Right atrium auricular region (tissue), 2 donors: ENCODE measurements around the gene WDHD1. TPM values are rescaled to one million over a fixed set of nuclear protein-coding genes. Genes with fewer than 3 reads are reported as not detected.
A peak's percentile ranks its signal among the peaks of the same experiment; 100 is the strongest.

Experiments used
- DNase-seq: peaks from one replicate; pipeline ENCODE4 v3.0.0-alpha.2; 2019; ENCODE audit warnings: low spot score
- H3K27ac ChIP-seq, 2 donors: fragments of 200-600 bp; sonication (generic); 1 replicate in 1 of 2; 2 replicates in 1 of 2; pipeline ENCODE4 v1.5.1; 2016 to 2019
- H3K27me3 ChIP-seq, 2 donors: fragments of 200-600 bp; sonication (generic); one replicate each; pipeline versions ENCODE4 v1.5.1 to v1.6.0; 2017 to 2019
- H3K36me3 ChIP-seq: fragments of 200-600 bp; sonication (generic); one replicate; pipeline ENCODE4 v1.5.1; 2016
- H3K4me1 ChIP-seq, 2 donors: fragments of 200-600 bp; sonication (generic); one replicate each; pipeline versions ENCODE4 v1.5.1 to v1.6.0; 2017 to 2019
- H3K4me3 ChIP-seq, 2 donors: fragments of 200-600 bp; sonication (generic); 1 replicate in 1 of 2; 2 replicates in 1 of 2; pipeline ENCODE4 v1.5.1; 2017 to 2019; ENCODE audit warnings: mild to moderate bottlenecking in 1 of 2, moderate library complexity in 1 of 2
- H3K9me3 ChIP-seq, 2 donors: fragments of 200-600 bp; sonication (generic); one replicate each; pipeline ENCODE4 v1.5.1; 2019
- total RNA-seq, 2 donors: library from RNA; depleted of rRNA; stranded (reverse); fragments of >200 nt; gene quantifications; one replicate each; pipeline ENCODE4 v1.1.0, GENCODE V29; 2016
- TF ChIP-seq, protein P1 (sequence below), 2 donors: fragments of 200-600 bp; sonication (generic); IDR thresholded peaks; one replicate each; pipeline ENCODE4 v1.5.1; 2019; ENCODE audit warnings: antibody characterized with exemption in 2 of 2

The WDHD1 gene
- total RNA-seq, 2 donors from 2014 or later = 0.59 to 0.94 TPM

DNA sequence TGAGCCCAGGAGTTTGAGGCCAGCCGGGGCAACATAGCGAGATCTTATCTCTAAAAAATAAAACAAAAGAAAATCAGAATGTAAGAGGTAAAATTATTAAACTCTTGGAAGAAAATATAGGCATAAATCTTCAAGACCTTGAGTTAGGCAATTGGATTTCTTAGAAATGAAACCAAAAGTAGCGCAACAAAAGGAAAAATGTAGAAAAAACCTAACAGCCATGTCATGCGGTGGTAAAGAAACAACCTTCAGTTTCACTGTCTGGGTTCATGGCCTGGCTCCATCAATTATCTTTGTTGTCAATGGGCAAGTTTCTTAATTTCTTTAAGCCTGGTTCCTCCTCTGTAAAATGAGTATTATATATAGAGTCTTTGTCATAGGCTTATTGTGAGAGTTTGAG, 118.7 kb downstream of the WDHD1 start:
- no peaks in the 10 kb centered on the region for H3K9me3 ChIP-seq
- TF ChIP-seq, protein P1, sequence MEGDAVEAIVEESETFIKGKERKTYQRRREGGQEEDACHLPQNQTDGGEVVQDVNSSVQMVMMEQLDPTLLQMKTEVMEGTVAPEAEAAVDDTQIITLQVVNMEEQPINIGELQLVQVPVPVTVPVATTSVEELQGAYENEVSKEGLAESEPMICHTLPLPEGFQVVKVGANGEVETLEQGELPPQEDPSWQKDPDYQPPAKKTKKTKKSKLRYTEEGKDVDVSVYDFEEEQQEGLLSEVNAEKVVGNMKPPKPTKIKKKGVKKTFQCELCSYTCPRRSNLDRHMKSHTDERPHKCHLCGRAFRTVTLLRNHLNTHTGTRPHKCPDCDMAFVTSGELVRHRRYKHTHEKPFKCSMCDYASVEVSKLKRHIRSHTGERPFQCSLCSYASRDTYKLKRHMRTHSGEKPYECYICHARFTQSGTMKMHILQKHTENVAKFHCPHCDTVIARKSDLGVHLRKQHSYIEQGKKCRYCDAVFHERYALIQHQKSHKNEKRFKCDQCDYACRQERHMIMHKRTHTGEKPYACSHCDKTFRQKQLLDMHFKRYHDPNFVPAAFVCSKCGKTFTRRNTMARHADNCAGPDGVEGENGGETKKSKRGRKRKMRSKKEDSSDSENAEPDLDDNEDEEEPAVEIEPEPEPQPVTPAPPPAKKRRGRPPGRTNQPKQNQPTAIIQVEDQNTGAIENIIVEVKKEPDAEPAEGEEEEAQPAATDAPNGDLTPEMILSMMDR (IDR thresholded peaks at IDR 0.05) = no peak

DNA sequence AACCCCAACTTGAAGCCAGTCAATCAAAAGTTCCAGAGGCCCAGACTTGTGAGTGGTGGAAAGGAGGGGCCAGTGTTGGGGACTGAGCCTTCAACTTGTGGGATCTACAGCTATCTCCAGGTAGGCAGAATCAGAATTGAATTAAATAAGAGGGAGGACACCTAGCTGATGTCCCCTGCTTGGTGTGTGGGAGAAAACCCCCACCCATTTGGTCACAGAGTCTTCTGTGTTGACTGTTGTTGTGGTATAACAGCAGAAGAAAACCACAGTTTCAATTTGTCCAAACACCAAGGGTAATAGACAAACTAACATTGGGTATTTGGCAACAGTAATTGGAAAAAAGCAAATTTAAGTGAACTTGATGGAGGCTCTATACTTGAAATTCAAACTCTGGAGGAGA, 120.8 kb downstream of the WDHD1 start:
- H3K27me3 ChIP-seq = no peaks in the 10 kb centered on the region

More for the DNA sequence above, 118.7 kb downstream of the WDHD1 start:
- Histone ChIP-seq H3K4me1 (no peaks in the 10 kb centered on the region), H3K4me3 (no peak overlapping the region), H3K27ac (no peak overlapping the region), H3K27me3 (no peaks in the 10 kb centered on the region), H3K36me3 (no peaks in the 10 kb centered on the region)
- no peak for DNase-seq

DNA sequence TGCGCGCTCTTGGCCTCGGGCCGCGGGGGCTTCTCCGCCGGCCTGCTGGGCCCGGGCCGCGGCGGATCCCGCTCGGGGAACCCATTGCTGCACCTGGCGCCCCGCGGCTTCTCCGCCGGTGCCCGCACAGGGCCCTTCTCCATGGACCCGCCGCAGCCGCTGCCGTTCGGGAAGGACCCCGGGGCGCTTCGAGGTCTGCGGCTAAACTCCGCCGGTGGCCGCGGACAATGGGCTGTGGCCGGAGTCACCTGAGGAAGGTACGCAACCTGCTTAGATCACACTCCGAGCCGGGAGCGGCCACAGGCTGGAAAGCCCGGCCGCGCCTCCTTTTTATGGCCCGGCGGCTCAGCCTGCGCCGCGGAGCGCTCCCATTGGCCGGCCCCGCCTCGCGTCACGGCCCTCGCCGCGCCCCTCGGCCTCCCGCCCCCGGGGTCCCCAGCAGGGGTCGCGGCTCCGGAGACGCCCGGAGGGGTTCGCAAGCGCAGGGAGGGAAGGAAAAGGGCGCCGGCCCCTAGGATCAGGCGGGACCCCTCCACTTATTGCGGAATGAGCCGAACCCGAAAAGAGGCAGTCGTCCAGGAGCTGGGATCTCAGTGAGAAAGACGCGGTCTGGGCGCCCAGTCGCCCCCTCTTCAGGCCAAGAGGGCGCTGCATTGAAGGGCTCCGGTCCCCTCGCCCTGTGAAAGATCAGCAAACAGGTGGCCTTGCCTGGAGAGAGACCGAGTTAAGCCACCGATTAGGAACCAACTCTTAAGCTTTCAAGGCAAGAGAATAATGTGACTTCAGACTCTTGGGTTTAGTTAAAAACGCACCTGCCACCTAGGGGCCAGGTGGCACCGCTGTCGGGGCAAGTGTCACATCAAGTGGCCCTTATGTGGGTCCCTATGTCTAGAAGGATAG, 124.1 kb downstream of the WDHD1 start, which contains the start of gene GCH1:
GCH1 (minus strand) TSS at position 306 of the 900 bp plus-strand sequence; CDS start at position 143, 163 bp downstream.
- peak; percentile 66 for DNase-seq
- Histone ChIP-seq H3K9me3 (no peaks in the 10 kb centered on the region), H3K4me1 (peaks cover 0 to 11% of the 10 kb centered on the region in 2 donors), H3K4me3 (peak within 1 kb of the TSS; percentile 70 to 75), H3K27me3 (no peaks in the 10 kb centered on the region), H3K36me3 (no peaks in the 10 kb centered on the region), H3K27ac (peak within 1 kb of the TSS; percentile 75 to 81)
- TF ChIP-seq, protein P1 (IDR thresholded peaks at IDR 0.05) = peak; percentile 25 to 64

More for the DNA sequence above, 120.8 kb downstream of the WDHD1 start:
- H3K36me3 ChIP-seq = no peaks in the 10 kb centered on the region
- TF ChIP-seq, protein P1 (IDR thresholded peaks at IDR 0.05) = no peak
- peaks cover 0 to 4% of the 10 kb centered on the region in 2 donors for H3K4me1 ChIP-seq
- H3K9me3 ChIP-seq = no peaks in the 10 kb centered on the region
- H3K4me3 ChIP-seq = no peak overlapping the region
- no peak overlapping the region for H3K27ac ChIP-seq
- no peak for DNase-seq

DNA sequence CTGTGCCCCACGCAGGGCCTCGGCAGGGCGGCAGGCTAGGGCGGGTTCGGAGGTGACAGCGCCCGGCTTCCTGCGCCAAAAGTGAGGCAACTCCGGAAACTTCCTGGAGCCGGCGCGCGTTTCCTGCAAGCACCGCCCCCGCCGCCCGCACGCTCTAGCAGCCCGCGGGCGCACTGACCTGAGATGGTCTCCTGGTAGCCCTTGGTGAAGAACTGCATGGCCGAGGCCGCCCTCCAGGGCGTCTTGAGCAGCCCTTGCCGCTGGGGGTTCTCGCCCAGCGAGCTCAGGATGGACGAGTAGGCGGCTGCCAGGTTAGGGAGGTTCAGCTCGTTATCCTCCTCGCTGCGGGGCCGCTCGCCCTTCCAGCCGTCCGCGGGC, 124.8 kb downstream of the WDHD1 start:
- peak; percentile 84 for DNase-seq
- H3K9me3 ChIP-seq = no peaks in the 10 kb centered on the region
- peak overlapping the region; percentile 70 to 75 for H3K4me3 ChIP-seq
- H3K27me3 ChIP-seq = no peaks in the 10 kb centered on the region
- H3K36me3 ChIP-seq = no peaks in the 10 kb centered on the region
- peak overlapping the region; percentile 75 to 81 for H3K27ac ChIP-seq
- H3K4me1 ChIP-seq = peaks cover 0 to 11% of the 10 kb centered on the region in 2 donors
- TF ChIP-seq, protein P1 (IDR thresholded peaks at IDR 0.05) = no peak

DNA sequence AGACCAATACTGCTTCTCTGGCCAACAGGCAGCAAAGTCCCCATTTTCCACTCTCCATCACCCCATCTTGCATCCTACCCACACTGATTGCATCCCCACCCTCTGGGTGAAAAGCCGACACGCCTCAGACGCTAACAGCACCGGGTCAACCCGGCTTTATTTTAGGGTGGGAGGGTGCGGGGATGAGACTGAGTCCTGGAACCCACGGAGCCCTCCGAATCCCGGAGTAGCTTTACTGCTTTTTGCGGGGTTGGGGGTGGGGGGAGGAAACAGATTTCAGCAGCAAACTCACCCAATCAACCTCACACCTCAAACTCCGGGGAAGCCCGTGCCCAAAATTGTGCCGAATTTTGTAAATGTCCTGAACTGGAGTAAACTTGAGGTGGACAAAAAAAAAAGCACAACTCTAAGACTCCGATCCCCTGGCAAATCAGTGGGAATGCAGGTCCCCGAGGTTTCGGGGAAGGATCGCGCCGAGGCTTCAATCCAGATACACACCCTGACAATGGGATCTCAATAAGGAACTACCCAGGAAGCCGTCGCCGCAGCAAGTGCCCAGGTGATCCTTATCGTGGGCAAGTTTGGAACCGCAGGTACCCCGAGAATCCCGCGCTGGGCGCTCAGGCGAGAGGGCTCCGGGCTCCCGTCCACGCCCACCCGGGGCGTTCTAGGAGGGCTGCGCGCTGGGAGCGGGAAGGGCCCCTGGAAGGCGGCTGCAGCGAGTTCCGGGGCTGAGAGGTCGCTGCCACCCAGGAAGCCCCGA, 125.3 kb downstream of the WDHD1 start:
- Histone ChIP-seq H3K4me1 (peaks cover 0 to 11% of the 10 kb centered on the region in 2 donors), H3K36me3 (no peaks in the 10 kb centered on the region), H3K27ac (peak overlapping the region; percentile 75 to 81), H3K4me3 (peak overlapping the region; percentile 70 to 75), H3K9me3 (no peaks in the 10 kb centered on the region), H3K27me3 (no peaks in the 10 kb centered on the region)
- peak; percentile 59 for DNase-seq
- TF ChIP-seq, protein P1 (IDR thresholded peaks at IDR 0.05) = no peak
